Fibroblast of pulmonary artery (primary cell): Measurements from ENCODE around the gene GIMAP2.

ENCODE experiments used
- DNase-seq: peaks from one replicate; pipeline ENCODE4 v3.0.0-alpha.2; 2010; ENCODE audit warnings: low read depth
- H3K4me3 ChIP-seq: replicated peaks from 2 replicates; pipeline ENCODE4 v1.5.1; 2011; ENCODE audit warnings: low read depth, mild to moderate bottlenecking, control low read depth, low read length, moderate library complexity
- CTCF ChIP-seq: IDR thresholded peaks from 2 replicates; pipeline ENCODE4 v1.5.1; 2011; ENCODE audit warnings: mild to moderate bottlenecking, control low read depth, low read length, inconsistent platforms; ENCODE audit errors: missing control alignments

Gene GIMAP2

GRCh38 chr7:150723467-150723866 lies 38.0 kb downstream of the GIMAP2 start:
- no peak for DNase-seq
- TF ChIP-seq CTCF = no peak

GRCh38 chr7:150727381-150727780 lies 41.9 kb downstream of the GIMAP2 start:
- no peak overlapping the region for H3K4me3 ChIP-seq
- DNase-seq = no peak
- no peak for TF ChIP-seq CTCF

More at GRCh38 chr7:150723467-150723866, 38.0 kb downstream of the GIMAP2 start:
- no peak overlapping the region for H3K4me3 ChIP-seq

DNA sequence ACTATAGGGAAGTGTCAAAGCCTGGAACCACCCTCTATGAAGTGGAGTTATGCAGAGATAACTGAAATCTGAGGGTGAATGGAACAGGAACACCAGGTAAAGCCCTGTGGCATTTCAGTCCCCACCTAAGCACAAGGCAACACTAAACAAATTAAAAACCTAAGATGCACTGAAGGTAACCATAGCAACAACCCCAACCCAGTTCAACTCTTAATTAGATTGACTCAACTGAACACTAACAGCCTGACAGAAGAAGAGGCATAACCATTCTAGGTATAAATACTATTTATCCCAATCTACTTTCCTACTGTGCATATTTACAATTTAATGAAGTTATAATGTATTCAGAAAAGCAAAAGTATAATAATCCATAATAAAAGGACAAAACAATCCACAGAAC lies 42.5 kb downstream of the GIMAP2 start:
- no peak for DNase-seq
- TF ChIP-seq CTCF = no peak
- no peak overlapping the region for H3K4me3 ChIP-seq

GRCh38 chr7:150728609-150729008 lies 43.1 kb downstream of the GIMAP2 start:
- TF ChIP-seq CTCF = no peak

DNA sequence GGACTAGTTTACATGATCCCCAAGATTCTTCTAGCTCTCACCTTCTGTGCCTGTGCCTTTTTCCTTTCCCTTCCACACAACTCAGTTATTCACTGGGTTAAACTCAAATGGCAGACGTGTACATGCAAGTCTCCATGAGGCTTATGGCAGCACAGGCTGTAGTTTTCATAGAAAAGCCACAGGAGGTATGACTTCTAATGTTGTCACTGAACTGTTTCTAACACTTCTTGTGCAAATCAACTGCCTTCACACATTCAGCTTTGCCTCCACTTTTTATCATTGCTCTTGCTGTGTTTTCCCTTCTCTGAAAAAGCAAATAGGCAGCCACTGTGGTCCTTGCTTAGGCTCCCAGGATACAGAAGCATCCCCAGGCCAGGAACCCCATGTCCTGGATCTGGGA lies 46.4 kb downstream of the GIMAP2 start:
- no peak overlapping the region for H3K4me3 ChIP-seq
- no peak for TF ChIP-seq CTCF
- no peak for DNase-seq

More at GRCh38 chr7:150728609-150729008, 43.1 kb downstream of the GIMAP2 start:
- no peak for DNase-seq
- H3K4me3 ChIP-seq = no peak overlapping the region

GRCh38 chr7:150732786-150733481 lies 47.4 kb downstream of the GIMAP2 start:
- TF ChIP-seq CTCF = no peak
- H3K4me3 ChIP-seq = no peak overlapping the region
- DNase-seq = no peak

- H3K4me3 ChIP-seq = no peak overlapping the region
- no peak for DNase-seq
- no peak for TF ChIP-seq CTCF
Measured at GRCh38 chr7:150733482-150734095, 48.1 kb downstream of the GIMAP2 start.
